SK-N-DZ (cell line): ENCODE measurements around the gene PHF21B.

Source experiments
- DNase-seq: peaks from one replicate; pipeline ENCODE4 v3.0.0-alpha.2; 2015; ENCODE audit warnings: low spot score

The PHF21B gene

DNA sequence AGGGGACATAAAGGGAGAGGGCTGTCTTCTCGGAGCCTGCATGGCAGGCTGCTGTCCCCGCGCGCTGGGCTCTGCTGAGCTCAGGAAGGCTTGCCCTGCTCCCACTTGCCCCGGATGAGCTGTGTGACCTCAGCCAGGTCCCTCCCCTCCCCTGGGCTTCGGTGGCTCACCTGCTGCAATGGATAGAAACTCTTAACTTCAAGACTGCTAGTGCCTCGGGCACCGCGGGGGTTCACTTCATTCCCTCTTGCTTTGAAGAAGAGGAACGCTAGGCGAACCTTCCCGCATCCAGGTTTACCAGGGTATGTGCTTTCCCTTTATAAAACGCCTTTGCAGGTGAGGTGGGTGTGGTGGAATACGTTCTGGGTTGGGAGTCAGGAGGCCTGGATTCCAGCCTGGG lies 115.0 kb downstream of the PHF21B start:
- DNase-seq: no peak

DNA sequence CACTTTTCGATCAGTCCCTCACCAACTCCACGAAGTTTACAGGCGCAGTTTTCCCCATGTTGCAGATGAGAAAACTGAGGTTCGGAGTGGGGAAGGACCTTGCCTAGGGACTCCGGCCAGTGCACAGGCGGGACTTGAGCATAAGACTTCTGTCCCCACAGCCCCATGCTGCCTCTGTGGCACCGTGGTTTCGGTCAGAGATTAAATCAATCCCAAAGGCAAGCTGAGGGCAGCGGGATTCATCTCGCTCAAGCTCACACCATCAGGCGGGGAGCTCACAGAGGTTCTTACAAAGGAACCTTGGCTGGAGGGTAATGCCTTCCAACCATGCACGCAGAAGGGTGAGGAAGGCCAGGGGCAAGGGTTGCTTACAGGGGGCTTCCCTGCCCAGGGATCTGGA lies 115.5 kb downstream of the PHF21B start:
- no peak for DNase-seq

- no peak for DNase-seq
These were observed 116.1 kb downstream of the PHF21B start for GRCh38 chr22:44893731-44894080.

DNA sequence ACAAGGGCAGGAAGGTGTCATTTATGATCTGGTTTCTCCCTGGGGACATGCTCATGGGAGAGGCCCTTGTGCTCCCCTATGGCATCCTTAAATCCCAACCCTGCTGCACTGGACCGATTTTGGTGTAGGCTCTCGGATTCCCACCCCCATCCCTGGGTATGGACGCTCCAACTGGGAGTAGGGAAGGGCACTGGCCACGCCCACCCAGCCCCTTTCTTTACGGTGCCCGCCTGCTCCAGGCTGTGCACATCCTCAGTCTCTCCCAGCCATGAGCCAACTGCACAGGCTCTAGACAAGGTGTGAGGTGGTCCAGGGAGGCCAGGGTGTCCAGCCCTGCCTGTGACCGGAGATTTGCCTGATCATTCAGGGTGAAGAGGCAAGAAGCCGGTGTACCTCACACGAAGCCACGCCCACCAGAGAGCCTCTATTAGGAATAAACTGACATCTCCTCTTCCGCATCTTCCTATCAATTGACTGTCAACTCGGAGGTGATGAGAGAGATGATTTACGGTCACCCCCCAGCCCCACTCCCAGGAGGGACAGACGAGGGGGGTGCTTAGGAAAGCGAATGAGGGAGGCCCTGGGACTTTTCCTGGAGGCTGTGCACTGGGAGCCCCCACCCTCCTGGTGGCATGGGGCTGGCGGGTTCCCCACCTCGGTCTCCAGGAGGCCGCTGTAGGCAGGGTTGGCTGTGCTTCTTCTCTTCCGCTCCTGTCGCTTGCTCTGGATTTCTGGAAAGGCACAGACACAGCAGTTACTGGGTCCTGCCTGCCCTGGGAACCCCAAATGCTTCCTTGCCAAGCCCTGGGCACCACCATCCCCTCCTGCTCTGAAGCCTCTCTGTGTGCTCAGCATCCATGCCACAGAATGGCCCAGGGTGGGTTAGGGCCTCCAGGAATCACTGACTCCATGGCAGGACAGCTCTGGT lies 116.7 kb downstream of the PHF21B start:
- no peak for DNase-seq

DNA sequence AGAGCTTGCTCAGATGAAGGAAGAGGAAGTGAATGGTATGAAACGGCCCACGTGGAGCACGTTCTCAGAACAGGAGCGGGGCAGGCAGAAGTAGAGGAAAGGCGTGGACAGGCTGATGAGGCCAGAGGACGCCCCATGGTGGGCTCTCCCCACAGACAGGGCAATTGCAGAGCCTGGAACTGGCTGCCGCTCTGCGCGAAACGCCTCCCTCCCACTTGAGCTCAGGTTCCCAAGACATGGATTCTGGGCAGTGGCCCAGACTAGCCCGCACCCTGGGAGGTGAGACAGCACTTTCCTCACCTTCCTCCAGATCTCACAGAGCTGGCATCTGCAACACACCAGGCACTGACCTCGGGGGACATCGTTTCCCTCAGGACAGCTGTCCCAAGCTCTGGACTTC lies 117.6 kb downstream of the PHF21B start:
- no peak for DNase-seq

- no peak for DNase-seq
These were observed 118.0 kb downstream of the PHF21B start for GRCh38 chr22:44891791-44892190.

GRCh38 chr22:44891293-44891747 lies 118.5 kb downstream of the PHF21B start:
- no peak for DNase-seq

DNA sequence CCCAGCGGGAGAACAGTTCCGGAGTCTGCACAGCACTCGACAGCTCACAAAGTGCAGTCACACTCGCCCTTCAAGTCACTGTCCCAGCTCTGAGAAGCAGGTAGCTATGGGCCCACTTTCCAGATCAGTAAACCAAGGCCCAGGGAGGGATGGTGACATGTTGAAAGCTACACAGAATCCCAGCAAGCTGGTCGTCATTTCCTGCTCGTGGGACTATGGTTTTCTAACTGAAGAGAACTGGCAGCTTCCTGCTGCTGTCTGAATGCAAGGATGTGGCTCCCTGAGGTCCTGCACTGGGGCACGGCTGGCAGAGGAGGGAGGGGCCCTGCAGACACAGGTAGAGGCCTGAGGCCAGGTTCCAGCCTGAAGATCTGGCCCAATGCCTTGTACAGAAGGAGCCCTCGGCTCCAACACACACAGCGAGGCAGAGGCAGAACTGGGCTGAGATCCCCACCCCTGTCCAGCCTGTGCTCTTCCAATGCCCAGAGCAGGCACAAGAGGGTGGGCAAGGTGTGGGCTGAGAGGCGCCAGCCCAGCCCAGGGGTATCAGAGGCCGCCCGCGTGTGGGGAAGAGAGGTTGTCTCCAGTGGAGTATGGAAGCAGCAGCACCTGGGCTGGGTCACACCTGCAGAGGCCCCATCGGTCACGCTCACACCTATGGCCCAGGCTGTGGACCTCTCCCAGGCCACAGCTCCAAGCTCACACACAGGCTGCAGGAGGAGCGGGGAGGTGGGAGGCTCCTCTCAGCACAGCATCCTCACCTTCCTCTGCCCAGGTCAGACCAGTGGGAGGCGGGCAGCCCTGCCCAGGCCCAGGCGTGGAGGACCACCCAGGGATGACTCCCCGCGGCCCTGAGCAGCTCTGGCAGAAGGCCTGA lies 119.2 kb downstream of the PHF21B start:
- DNase-seq: no peak

GRCh38 chr22:44889255-44889878 lies 120.4 kb downstream of the PHF21B start:
- DNase-seq: no peak

- no peak for DNase-seq
These were observed 121.1 kb downstream of the PHF21B start for GRCh38 chr22:44888491-44889254.

DNA sequence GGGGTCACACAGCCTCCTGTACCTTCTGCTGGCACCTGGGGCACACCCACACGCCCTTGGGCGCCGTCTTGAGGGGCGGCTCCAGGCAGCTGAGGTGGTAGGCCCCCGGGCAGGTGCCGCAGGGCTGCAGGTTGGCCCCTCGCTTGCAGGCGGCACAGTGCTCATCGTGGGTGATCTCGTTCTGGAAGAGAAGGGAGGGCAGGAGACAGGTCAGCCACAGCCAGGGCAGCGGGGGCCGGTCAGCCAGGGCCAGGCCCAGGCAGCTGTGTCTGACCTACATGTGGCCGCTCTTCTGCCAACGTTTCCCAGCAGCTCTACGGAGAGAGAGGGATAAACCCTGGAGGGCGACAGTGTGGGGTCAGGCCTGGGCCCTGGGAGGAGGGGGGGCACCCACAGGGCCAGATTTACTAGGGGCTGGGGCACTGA lies 121.9 kb downstream of the PHF21B start:
- DNase-seq: no peak

DNA sequence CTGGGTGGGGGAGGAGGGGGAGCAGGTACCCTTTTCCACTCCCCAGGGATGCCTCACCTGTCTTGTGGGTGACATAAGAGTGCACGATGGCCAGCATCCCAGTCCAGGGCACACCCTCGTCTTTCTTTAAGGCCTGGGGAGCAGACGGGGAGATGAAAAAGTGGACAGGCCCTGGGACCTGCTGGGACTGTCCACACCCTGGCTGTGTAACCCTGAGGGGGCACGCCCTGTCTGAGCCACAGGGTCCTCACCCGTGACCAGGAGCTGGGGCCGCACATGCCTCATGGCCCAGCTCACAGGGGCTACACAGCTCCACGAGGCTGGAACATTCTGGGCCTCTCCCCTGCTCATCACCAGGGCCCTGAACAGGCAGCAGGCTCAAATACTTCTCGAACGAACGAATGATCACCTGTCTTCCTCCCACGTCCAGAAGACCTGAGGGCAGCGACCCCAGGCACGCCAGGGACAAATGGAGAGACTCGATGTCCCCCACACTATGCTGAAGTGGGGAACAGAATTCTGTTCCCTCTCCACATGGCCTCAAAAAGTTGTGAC lies 123.9 kb downstream of the PHF21B start:
- no peak for DNase-seq

DNA sequence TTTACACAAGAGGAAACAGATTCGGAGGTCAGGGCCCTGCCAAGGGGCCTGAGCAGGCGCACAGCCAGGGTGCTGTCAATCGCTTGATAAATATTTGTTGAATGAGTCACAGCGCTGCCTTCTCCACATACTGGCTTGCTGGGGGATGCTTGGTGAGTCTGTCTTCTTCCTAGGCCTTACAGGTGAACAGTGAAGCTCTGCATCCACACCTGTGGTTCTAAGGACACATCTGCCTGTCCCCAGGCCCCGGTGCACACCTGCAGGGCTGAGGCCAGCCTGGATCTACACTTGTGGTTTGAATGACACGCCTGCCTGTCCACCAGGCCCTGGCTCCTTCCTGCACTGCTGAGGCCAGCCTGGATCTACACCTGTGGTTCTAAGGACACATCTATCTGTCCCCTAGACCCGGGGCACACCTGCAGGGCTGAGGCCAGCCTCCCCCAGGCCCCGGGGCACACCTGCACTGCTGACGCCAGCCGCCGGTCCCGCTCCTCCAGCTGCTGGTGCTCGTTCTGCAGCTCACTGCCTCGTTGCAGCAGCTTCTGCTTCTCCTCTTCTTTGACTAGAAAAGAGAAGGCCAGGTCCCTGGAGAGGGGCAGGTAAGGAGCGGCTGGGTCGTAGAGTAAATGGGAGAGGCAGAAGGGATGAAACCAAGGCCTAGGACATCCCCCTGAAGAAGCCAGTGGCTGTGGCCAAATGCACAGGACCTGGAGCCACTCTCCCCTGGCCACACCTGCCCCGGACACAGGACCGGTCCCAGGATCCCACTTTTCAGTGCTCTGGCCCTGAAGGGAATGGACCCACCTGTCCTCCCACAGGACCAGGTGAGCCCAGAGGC lies 124.6 kb downstream of the PHF21B start:
- no peak for DNase-seq

GRCh38 chr22:44884562-44884961 lies 125.2 kb downstream of the PHF21B start:
- no peak for DNase-seq

DNA sequence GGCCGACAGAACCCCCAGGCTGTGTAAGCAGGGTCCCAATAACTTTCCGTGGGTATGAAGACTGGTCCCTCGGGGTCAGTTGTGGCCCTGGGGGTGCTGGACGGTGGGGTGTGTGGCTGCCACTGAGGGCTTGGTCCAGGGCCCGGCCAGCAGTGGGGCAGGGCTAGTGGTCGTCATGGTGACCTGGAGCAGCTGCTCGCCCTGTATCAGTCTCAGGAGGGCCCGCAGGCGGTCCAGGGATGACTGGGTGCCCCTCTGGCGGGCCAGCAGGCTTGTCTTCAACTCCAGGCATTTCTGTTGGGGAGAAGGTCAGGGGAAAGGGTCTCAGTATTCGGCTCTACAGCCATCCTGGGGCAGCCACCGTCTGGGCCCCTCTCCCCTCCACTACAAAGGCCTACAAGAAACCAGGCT lies 126.8 kb downstream of the PHF21B start:
- no peak for DNase-seq

DNA sequence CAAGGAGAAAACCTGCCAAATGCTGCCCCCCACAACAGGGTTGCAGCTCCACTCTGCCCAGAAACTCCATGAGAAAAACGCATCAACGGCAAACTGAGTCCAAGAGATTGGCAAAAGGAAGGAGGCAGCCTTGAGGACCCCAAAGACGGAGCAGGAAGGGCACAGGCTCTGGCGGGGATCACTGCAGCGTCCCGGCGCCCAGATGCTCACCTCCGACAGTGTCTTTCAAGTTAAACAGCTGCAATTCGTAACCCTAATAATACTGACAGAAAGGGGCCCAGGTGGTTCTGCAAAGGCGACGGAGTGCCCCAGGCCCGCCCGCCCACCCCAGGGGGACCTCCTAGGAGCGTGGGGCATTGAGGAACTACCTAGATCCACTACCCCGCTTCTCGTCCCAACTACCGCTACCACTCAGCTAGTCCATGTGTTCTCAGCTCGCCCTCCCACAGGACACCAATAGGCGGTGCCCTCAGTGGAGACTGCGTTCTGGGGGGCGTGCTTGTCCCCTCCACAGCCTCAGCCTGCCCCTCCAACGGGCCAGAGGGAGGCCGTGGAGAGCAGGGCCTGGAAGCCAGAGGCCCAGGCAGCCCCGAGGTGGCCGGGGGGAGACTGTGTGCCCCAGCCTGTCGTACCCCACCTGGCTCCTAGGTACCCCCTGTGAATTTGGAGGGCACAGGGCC lies 127.4 kb downstream of the PHF21B start:
- no peak for DNase-seq

- no peak for DNase-seq
These were observed 128.2 kb downstream of the PHF21B start for GRCh38 chr22:44881624-44882023.

GRCh38 chr22:44880610-44881290 lies 129.1 kb downstream of the PHF21B start:
- DNase-seq: no peak

- no peak for DNase-seq
These were observed 130.5 kb downstream of the PHF21B start for GRCh38 chr22:44879301-44879680.
